HG03571 (cell line): ENCODE results near the gene MRPL19.

Source experiments
- ATAC-seq: cut with Tn5 transposase; IDR thresholded peaks from one replicate; pipeline ENCODE4 v1.9.1; 2021; ENCODE audit not compliant: unreplicated experiment

Gene MRPL19

GRCh38 chr2:75646583-75647425 lies at the start of gene MRPL19:
MRPL19 (plus strand) TSS chr2:75646783; CDS start chr2:75646808, 25 bp downstream.
- ATAC-seq = peak; percentile 94

- ATAC-seq = no peak
These were observed 49.8 kb upstream of the MRPL19 start for GRCh38 chr2:75596784-75597183.

GRCh38 chr2:75597949-75598348 lies 48.6 kb upstream of the MRPL19 start:
- ATAC-seq = no peak

GRCh38 chr2:75598589-75599155 lies 47.9 kb upstream of the MRPL19 start:
- ATAC-seq = no peak

GRCh38 chr2:75600461-75601011 lies 46.0 kb upstream of the MRPL19 start:
- ATAC-seq = no peak

GRCh38 chr2:75602724-75603342 lies 43.8 kb upstream of the MRPL19 start:
- ATAC-seq = no peak

GRCh38 chr2:75603477-75603876 lies 43.1 kb upstream of the MRPL19 start:
- no peak for ATAC-seq

GRCh38 chr2:75604484-75604883 lies 42.1 kb upstream of the MRPL19 start:
- no peak for ATAC-seq

- no peak for ATAC-seq
These were observed 40.6 kb upstream of the MRPL19 start for GRCh38 chr2:75605770-75606529.

- ATAC-seq = no peak
These were observed 39.7 kb upstream of the MRPL19 start for GRCh38 chr2:75606761-75607399.

GRCh38 chr2:75607400-75607798 lies 39.2 kb upstream of the MRPL19 start:
- no peak for ATAC-seq

GRCh38 chr2:75607988-75608683 lies 38.4 kb upstream of the MRPL19 start:
- ATAC-seq = no peak

- ATAC-seq = peak; percentile 77
These were observed 37.8 kb upstream of the MRPL19 start for GRCh38 chr2:75608684-75609333.

- ATAC-seq = no peak
These were observed 37.3 kb upstream of the MRPL19 start for GRCh38 chr2:75609334-75609689.

GRCh38 chr2:75609937-75610508 lies 36.6 kb upstream of the MRPL19 start:
- ATAC-seq = no peak

GRCh38 chr2:75610671-75611070 lies 35.9 kb upstream of the MRPL19 start:
- no peak for ATAC-seq

- ATAC-seq = no peak
These were observed 34.3 kb upstream of the MRPL19 start for GRCh38 chr2:75612108-75612861.

- ATAC-seq = no peak
These were observed 33.7 kb upstream of the MRPL19 start for GRCh38 chr2:75612862-75613243.
